Skeletal muscle satellite cell (primary cell): ENCODE results near the gene PCED1B.
"Not testable (repeated sequence)": the region's sequence is repeated elsewhere in the genome, so short reads cannot be mapped to it uniquely, and the experiment has no call there.

Experiments used
- H3K27me3 ChIP-seq: 2 replicates; pipeline ENCODE4 v1.7.0; 2013; ENCODE audit warnings: low read length; ENCODE audit not compliant: control insufficient read depth, insufficient read depth
- H3K36me3 ChIP-seq: 2 replicates; pipeline ENCODE4 v1.7.0; 2013; ENCODE audit warnings: mild to moderate bottlenecking, control low read depth, low read length; ENCODE audit not compliant: insufficient read depth
- H3K4me1 ChIP-seq: 2 replicates; pipeline ENCODE4 v1.7.0; 2013; ENCODE audit warnings: low read length; ENCODE audit not compliant: control insufficient read depth, insufficient read depth
- H3K4me2 ChIP-seq: 2 replicates; pipeline ENCODE4 v1.7.0; 2013; ENCODE audit warnings: mild to moderate bottlenecking, low read length
- H3K4me3 ChIP-seq: 2 replicates; pipeline ENCODE4 v1.7.0; 2013; ENCODE audit warnings: low read length
- H3K9ac ChIP-seq: 2 replicates; pipeline ENCODE4 v1.7.0; 2013; ENCODE audit warnings: mild to moderate bottlenecking, low read depth, low read length, moderate library complexity
- H3K9me3 ChIP-seq: replicated peaks from 2 replicates; pipeline ENCODE4 v1.7.0; 2013; ENCODE audit warnings: mild to moderate bottlenecking, control low read depth, low read length

The PCED1B gene

DNA sequence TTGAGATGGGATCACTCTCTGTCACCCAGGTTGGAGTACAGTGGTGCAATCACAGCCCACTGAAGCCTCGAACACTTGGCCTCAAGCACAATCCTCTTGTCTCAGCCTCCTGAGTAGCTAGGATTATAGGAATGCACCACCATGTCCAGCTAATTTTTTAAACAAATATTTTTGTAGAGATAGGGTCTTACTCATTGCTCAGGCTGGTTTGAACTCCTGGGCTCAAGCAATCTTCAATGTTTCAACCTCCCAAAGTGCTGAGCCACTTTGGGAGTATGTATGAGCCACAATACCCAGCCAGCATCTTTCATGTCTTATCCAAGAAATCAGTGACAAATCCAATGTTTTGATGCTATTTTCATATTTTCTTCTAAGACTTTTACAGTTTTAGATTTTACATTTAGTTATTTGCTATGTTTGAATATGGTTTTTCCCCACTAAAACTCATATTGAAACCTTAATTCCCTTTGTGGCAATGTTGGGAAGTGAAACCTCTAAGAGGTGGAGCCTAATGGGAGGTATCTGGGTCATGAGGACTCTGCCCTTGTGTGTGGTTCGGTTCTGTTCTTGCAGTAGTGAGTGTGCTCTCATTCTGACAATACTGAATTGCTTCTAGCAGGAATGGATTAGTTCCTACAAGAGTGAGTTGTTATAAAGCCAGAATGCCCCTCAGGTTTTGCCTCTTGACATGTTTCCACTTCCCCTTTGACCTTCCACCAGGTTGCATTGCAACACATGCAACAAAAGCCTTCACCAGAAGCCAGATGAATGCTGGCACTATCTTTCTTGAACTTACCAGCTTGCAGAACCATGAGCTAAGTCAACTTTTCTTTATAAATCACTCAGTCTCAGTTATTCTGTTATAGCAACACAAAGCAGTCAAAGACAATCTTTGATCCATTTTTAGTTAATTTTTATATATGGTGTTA, 81.2 kb downstream of the PCED1B start:
- Histone ChIP-seq H3K27me3 (no peaks in the 10 kb centered on the region), H3K9me3 (no peaks in the 10 kb centered on the region), H3K4me2 (no peak overlapping the region), H3K4me3 (no peak overlapping the region), H3K9ac (no peak overlapping the region), H3K36me3 (no peaks in the 10 kb centered on the region), H3K4me1 (peaks cover 12% of the 10 kb centered on the region)

GRCh38 chr12:47164116-47164515, 84.7 kb downstream of the PCED1B start:
- no peaks in the 10 kb centered on the region for H3K27me3 ChIP-seq
- no peaks in the 10 kb centered on the region for H3K9me3 ChIP-seq

GRCh38 chr12:47164724-47165439, 85.5 kb downstream of the PCED1B start:
- Histone ChIP-seq H3K9me3 (no peaks in the 10 kb centered on the region), H3K27me3 (no peaks in the 10 kb centered on the region), H3K36me3 (no peaks in the 10 kb centered on the region), H3K9ac (no peak overlapping the region), H3K4me2 (no peak overlapping the region), H3K4me3 (no peak overlapping the region), H3K4me1 (peaks cover 7% of the 10 kb centered on the region)

More at GRCh38 chr12:47164116-47164515, 84.7 kb downstream of the PCED1B start:
- Histone ChIP-seq H3K4me2 (no peak overlapping the region), H3K9ac (no peak overlapping the region), H3K36me3 (no peaks in the 10 kb centered on the region), H3K4me1 (peaks cover 7% of the 10 kb centered on the region), H3K4me3 (no peak overlapping the region)

- Histone ChIP-seq H3K4me2 (no peak overlapping the region), H3K9ac (no peak overlapping the region), H3K36me3 (no peaks in the 10 kb centered on the region), H3K27me3 (no peaks in the 10 kb centered on the region), H3K4me3 (no peak overlapping the region), H3K9me3 (no peaks in the 10 kb centered on the region), H3K4me1 (peaks cover 7% of the 10 kb centered on the region)
Observed at GRCh38 chr12:47165934-47166333, 86.5 kb downstream of the PCED1B start.

- H3K4me1 ChIP-seq: peaks cover 7% of the 10 kb centered on the region
- H3K36me3 ChIP-seq: no peaks in the 10 kb centered on the region
- H3K4me3 ChIP-seq: no peak overlapping the region
- H3K27me3 ChIP-seq: no peaks in the 10 kb centered on the region
- H3K4me2 ChIP-seq: no peak overlapping the region
- H3K9me3 ChIP-seq: no peaks in the 10 kb centered on the region
- no peak overlapping the region for H3K9ac ChIP-seq
Observed at GRCh38 chr12:47166365-47166764, 86.9 kb downstream of the PCED1B start.

- H3K36me3 ChIP-seq, H3K9me3 ChIP-seq, H3K4me3 ChIP-seq, H3K4me1 ChIP-seq, H3K9ac ChIP-seq, H3K4me2 ChIP-seq, H3K27me3 ChIP-seq: not testable (repeated sequence)
Observed at GRCh38 chr12:47170281-47170680, 90.9 kb downstream of the PCED1B start.

- Histone ChIP-seq H3K9me3 (no peaks in the 10 kb centered on the region), H3K4me3 (no peak overlapping the region), H3K27me3 (no peaks in the 10 kb centered on the region), H3K4me1 (no peaks in the 10 kb centered on the region), H3K36me3 (no peaks in the 10 kb centered on the region), H3K4me2 (no peak overlapping the region), H3K9ac (no peak overlapping the region)
Observed at GRCh38 chr12:47178014-47178413, 98.6 kb downstream of the PCED1B start.

GRCh38 chr12:47182164-47182938, 102.9 kb downstream of the PCED1B start:
- not testable (repeated sequence) for H3K27me3 ChIP-seq, H3K9ac ChIP-seq, H3K4me2 ChIP-seq, H3K36me3 ChIP-seq, H3K4me1 ChIP-seq, H3K4me3 ChIP-seq, H3K9me3 ChIP-seq

GRCh38 chr12:47184229-47184628, 104.8 kb downstream of the PCED1B start:
- no peaks in the 10 kb centered on the region for H3K36me3 ChIP-seq
- peaks cover 10% of the 10 kb centered on the region for H3K4me1 ChIP-seq
- H3K4me2 ChIP-seq: no peak overlapping the region

DNA sequence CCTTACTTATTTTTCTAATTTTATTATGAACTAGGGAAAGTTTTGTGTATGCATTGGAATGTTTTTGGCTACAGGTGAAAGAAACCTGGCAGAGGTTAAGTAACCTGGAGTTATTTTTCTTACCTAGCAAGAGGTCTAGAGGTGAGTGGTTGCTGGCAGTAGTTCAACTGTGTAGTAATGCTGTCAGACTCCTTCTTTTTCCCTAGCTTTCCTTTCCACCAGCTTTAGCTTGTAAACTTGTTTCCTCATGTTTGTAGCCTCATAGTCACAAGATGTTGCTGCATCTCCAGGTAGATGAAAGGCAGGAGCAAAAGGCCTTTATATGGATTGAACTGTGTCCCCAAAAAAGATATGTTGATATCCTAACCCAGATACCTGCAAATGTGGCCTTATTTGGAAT, 105.4 kb downstream of the PCED1B start:
- Histone ChIP-seq H3K36me3 (no peaks in the 10 kb centered on the region), H3K9me3 (no peaks in the 10 kb centered on the region), H3K4me2 (no peak overlapping the region), H3K9ac (no peak overlapping the region), H3K4me1 (peaks cover 16% of the 10 kb centered on the region), H3K4me3 (no peak overlapping the region), H3K27me3 (no peaks in the 10 kb centered on the region)

More at GRCh38 chr12:47184229-47184628, 104.8 kb downstream of the PCED1B start:
- Histone ChIP-seq H3K4me3 (no peak overlapping the region), H3K9ac (no peak overlapping the region), H3K27me3 (no peaks in the 10 kb centered on the region), H3K9me3 (no peaks in the 10 kb centered on the region)

DNA sequence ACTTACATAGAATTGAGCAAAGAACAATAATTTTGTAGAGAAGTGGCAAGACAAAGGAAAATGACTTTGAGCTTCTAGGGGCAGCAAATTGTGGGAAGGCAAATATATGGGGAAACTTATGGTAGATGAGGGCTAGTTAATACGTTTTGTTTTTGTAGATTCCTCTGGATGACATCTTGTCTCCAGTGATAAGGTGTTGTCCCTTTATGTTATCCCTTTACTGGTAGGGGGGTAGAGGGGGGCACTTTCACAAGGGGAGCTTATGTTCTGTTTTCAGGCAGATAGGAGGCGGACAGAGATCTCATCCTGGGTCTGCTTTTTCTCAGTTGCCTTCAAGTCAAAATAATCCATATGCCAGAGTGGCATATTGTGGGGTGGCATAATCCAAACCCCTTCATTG, 106.8 kb downstream of the PCED1B start:
- peaks cover 26% of the 10 kb centered on the region for H3K4me1 ChIP-seq
- H3K27me3 ChIP-seq: no peaks in the 10 kb centered on the region
- H3K4me2 ChIP-seq: no peak overlapping the region
- no peak overlapping the region for H3K9ac ChIP-seq
- H3K9me3 ChIP-seq: no peaks in the 10 kb centered on the region
- H3K4me3 ChIP-seq: no peak overlapping the region
- no peaks in the 10 kb centered on the region for H3K36me3 ChIP-seq
